ENCODE results near the gene ALDH2.
A peak's percentile ranks its signal among the peaks of the same experiment; 100 is the strongest.

ALDH2 gene

DNA sequence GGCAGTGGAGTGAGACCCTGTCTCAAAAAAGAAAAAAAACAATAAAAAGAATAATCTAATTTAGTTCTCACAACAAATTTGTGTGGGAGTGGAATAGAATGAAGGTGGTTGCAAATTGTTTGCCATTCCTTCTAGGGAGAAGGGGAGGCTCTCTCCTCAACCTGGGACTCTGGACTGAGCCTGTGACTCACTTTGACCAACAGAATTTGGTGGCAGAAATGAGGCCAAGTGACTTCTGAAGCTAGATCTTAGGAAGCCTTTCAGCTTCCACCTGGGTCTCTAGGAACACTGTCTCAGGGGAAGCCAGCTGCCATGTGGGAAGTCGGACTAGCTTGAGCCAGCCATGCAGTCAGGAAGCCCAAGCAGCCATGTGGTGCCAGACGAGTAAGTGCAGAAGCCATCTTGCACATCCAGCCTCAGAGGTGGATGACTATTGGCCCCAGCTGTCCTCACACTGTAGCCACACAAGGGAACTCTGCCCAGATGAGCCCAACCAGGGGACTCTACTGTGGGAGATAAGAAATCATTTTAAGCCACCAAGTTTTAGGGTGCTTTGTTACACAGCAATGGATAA is 14.4 kb downstream of the ALDH2 start:
- DNase-seq (ENCODE audit: insufficient read length, low spot score) (no peak), FAIRE-seq (no peak)
- TF ChIP-seq CTCF (IDR thresholded peaks at IDR 0.05; ENCODE audit: insufficient read depth, missing control alignments) = no peak

- TF ChIP-seq CTCF (IDR thresholded peaks at IDR 0.05; ENCODE audit: insufficient read depth, missing control alignments) = no peak
- FAIRE-seq (no peak), DNase-seq (ENCODE audit: insufficient read length, low spot score) (no peak)
These were observed 16.3 kb downstream of the ALDH2 start for GRCh38 chr12:111783046-111783445.

- FAIRE-seq (no peak), DNase-seq (ENCODE audit: insufficient read length, low spot score) (no peak)
- TF ChIP-seq CTCF (IDR thresholded peaks at IDR 0.05; ENCODE audit: insufficient read depth, missing control alignments) = no peak
These were observed 18.2 kb downstream of the ALDH2 start for GRCh38 chr12:111784953-111785352.

DNA sequence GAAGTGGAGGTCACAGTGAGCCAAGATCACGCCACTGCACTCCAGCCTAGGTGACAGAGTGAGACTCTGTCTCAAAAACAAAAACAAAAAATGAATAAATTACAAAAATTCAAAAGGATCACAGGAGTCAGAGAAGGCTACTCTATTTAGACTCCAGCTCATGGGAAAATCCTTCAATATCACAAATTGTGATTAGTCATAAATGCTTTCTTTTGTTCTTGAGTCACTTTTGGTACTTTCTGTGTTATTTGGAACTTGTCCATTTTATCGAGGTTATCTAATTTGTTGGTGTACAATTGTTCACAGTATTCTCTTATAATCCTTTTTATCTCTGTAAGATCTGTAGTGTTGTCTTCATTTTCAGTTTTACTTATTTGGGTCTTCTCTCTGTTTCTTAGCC is 18.9 kb downstream of the ALDH2 start:
- TF ChIP-seq CTCF (IDR thresholded peaks at IDR 0.05; ENCODE audit: insufficient read depth, missing control alignments) = no peak
- no peak for DNase-seq (ENCODE audit: insufficient read length, low spot score)
- FAIRE-seq = no peak

- TF ChIP-seq CTCF (IDR thresholded peaks at IDR 0.05; ENCODE audit: insufficient read depth, missing control alignments) = peak; percentile 23
- FAIRE-seq (no peak), DNase-seq (ENCODE audit: insufficient read length, low spot score) (no peak)
These were observed 21.5 kb downstream of the ALDH2 start for GRCh38 chr12:111788178-111788654.

- FAIRE-seq (no peak), DNase-seq (ENCODE audit: insufficient read length, low spot score) (no peak)
- TF ChIP-seq CTCF (IDR thresholded peaks at IDR 0.05; ENCODE audit: insufficient read depth, missing control alignments) = no peak
These were observed 23.0 kb downstream of the ALDH2 start for GRCh38 chr12:111789779-111790178.

DNA sequence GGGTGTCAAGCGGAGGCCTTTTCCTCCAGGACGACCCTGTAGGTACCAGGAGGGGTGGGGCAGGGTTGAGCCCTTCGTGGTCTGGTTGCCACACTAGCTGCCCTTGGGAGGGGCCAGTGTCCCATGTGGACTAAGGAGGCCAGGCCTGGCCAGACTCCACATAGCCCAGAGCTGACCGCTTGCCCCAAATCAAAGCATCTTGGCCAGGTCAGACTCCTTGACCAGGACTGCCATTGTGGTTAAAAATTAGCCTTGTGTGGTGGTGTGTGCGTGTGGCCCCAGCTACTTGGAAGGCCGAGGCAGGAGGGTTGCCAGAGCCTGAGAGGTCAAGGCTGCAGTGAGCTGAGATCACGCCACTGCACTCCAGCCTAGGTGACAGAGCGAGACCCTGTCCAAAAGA is 24.8 kb downstream of the ALDH2 start:
- FAIRE-seq = no peak
- no peak for DNase-seq (ENCODE audit: insufficient read length, low spot score)
- TF ChIP-seq CTCF (IDR thresholded peaks at IDR 0.05; ENCODE audit: insufficient read depth, missing control alignments) = no peak
